ENCODE data around the gene LYZL1. TPM values are rescaled to one million over a fixed set of nuclear protein-coding genes. Genes with fewer than 3 reads are reported as not detected.

The LYZL1 gene
- total and polyA plus RNA-seq, 9 of the 15 experiments (the other 6 are each of a cell fraction or from before 2014, with no cell fraction given): not detected

DNA sequence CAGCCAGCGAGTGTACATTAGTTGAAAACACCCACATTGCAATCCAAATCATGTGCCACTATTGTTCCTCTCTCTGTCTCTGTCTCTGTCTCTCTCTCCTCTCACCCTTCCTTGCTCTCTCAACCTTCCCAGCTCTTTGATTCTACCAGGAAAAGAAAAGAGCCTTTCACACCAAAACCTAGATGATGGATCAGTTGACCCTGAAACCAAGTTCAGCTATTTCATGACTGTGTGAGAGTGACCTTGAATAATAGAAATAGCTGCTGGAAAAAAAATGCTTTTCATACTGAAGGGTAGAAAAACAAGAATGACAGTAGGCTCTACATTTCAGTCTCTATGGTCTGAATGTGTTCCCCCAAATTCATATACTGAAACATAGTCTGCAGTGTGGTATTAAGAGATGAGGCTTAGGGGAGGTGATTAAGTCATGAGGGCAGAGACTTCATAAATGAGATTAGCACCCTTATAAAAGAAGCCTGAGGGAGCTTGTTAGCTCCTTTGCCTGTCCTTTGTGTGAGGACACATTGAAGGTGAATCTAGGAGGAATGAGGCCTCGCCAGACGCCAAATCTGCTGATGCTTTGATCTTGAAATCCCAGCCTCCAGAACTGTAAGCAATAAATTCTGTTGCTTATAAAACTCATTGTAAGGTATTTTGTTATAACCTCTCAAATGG, 65.2 kb downstream of the LYZL1 start (continued):
- TF ChIP-seq, protein P1, sequence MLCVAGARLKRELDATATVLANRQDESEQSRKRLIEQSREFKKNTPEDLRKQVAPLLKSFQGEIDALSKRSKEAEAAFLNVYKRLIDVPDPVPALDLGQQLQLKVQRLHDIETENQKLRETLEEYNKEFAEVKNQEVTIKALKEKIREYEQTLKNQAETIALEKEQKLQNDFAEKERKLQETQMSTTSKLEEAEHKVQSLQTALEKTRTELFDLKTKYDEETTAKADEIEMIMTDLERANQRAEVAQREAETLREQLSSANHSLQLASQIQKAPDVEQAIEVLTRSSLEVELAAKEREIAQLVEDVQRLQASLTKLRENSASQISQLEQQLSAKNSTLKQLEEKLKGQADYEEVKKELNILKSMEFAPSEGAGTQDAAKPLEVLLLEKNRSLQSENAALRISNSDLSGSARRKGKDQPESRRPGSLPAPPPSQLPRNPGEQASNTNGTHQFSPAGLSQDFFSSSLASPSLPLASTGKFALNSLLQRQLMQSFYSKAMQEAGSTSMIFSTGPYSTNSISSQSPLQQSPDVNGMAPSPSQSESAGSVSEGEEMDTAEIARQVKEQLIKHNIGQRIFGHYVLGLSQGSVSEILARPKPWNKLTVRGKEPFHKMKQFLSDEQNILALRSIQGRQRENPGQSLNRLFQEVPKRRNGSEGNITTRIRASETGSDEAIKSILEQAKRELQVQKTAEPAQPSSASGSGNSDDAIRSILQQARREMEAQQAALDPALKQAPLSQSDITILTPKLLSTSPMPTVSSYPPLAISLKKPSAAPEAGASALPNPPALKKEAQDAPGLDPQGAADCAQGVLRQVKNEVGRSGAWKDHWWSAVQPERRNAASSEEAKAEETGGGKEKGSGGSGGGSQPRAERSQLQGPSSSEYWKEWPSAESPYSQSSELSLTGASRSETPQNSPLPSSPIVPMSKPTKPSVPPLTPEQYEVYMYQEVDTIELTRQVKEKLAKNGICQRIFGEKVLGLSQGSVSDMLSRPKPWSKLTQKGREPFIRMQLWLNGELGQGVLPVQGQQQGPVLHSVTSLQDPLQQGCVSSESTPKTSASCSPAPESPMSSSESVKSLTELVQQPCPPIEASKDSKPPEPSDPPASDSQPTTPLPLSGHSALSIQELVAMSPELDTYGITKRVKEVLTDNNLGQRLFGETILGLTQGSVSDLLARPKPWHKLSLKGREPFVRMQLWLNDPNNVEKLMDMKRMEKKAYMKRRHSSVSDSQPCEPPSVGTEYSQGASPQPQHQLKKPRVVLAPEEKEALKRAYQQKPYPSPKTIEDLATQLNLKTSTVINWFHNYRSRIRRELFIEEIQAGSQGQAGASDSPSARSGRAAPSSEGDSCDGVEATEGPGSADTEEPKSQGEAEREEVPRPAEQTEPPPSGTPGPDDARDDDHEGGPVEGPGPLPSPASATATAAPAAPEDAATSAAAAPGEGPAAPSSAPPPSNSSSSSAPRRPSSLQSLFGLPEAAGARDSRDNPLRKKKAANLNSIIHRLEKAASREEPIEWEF (CRISPR knock-in tag; IDR thresholded peaks at IDR 0.05): no peak
- no peak for TF ChIP-seq CEBPG (CRISPR knock-in tag; IDR thresholded peaks at IDR 0.05)
- no peak for TF ChIP-seq CEBPG (tag; conservative IDR thresholded peaks at IDR 0.05 in 1 of 2, IDR thresholded peaks at IDR 0.05 in 1 of 2)
- TF ChIP-seq, protein P2, sequence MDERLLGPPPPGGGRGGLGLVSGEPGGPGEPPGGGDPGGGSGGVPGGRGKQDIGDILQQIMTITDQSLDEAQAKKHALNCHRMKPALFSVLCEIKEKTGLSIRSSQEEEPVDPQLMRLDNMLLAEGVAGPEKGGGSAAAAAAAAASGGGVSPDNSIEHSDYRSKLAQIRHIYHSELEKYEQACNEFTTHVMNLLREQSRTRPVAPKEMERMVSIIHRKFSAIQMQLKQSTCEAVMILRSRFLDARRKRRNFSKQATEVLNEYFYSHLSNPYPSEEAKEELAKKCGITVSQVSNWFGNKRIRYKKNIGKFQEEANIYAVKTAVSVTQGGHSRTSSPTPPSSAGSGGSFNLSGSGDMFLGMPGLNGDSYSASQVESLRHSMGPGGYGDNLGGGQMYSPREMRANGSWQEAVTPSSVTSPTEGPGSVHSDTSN (CRISPR knock-in tag; IDR thresholded peaks at IDR 0.05; ENCODE audit: low read depth): no peak
- TF ChIP-seq, protein P2 (tag; conservative IDR thresholded peaks at IDR 0.05; ENCODE audit: low read depth): no peak
- TF ChIP-seq, protein P3, sequence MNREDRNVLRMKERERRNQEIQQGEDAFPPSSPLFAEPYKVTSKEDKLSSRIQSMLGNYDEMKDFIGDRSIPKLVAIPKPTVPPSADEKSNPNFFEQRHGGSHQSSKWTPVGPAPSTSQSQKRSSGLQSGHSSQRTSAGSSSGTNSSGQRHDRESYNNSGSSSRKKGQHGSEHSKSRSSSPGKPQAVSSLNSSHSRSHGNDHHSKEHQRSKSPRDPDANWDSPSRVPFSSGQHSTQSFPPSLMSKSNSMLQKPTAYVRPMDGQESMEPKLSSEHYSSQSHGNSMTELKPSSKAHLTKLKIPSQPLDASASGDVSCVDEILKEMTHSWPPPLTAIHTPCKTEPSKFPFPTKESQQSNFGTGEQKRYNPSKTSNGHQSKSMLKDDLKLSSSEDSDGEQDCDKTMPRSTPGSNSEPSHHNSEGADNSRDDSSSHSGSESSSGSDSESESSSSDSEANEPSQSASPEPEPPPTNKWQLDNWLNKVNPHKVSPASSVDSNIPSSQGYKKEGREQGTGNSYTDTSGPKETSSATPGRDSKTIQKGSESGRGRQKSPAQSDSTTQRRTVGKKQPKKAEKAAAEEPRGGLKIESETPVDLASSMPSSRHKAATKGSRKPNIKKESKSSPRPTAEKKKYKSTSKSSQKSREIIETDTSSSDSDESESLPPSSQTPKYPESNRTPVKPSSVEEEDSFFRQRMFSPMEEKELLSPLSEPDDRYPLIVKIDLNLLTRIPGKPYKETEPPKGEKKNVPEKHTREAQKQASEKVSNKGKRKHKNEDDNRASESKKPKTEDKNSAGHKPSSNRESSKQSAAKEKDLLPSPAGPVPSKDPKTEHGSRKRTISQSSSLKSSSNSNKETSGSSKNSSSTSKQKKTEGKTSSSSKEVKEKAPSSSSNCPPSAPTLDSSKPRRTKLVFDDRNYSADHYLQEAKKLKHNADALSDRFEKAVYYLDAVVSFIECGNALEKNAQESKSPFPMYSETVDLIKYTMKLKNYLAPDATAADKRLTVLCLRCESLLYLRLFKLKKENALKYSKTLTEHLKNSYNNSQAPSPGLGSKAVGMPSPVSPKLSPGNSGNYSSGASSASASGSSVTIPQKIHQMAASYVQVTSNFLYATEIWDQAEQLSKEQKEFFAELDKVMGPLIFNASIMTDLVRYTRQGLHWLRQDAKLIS (CRISPR knock-in tag; IDR thresholded peaks at IDR 0.05): no peak
- TF ChIP-seq, protein P4, sequence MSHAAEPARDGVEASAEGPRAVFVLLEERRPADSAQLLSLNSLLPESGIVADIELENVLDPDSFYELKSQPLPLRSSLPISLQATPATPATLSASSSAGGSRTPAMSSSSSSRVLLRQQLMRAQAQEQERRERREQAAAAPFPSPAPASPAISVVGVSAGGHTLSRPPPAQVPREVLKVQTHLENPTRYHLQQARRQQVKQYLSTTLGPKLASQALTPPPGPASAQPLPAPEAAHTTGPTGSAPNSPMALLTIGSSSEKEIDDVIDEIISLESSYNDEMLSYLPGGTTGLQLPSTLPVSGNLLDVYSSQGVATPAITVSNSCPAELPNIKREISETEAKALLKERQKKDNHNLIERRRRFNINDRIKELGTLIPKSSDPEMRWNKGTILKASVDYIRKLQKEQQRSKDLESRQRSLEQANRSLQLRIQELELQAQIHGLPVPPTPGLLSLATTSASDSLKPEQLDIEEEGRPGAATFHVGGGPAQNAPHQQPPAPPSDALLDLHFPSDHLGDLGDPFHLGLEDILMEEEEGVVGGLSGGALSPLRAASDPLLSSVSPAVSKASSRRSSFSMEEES (CRISPR knock-in tag; IDR thresholded peaks at IDR 0.05): no peak
- TF ChIP-seq ZBTB1 (CRISPR knock-in tag; IDR thresholded peaks at IDR 0.05; ENCODE audit: borderline replicate concordance, low read depth): no peak
- no peak for TF ChIP-seq BMI1 (IDR thresholded peaks at IDR 0.05; ENCODE audit: low read length)
- TF ChIP-seq, protein P5, sequence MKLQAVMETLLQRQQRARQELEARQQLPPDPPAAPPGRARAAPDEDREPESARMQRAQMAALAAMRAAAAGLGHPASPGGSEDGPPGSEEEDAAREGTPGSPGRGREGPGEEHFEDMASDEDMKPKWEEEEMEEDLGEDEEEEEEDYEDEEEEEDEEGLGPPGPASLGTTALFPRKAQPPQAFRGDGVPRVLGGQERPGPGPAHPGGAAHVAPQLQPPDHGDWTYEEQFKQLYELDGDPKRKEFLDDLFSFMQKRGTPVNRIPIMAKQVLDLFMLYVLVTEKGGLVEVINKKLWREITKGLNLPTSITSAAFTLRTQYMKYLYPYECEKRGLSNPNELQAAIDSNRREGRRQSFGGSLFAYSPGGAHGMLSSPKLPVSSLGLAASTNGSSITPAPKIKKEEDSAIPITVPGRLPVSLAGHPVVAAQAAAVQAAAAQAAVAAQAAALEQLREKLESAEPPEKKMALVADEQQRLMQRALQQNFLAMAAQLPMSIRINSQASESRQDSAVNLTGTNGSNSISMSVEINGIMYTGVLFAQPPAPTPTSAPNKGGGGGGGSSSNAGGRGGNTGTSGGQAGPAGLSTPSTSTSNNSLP (IDR thresholded peaks at IDR 0.05; ENCODE audit: borderline replicate concordance, low read depth, low read length): no peak
- TF ChIP-seq ZNF133 (CRISPR knock-in tag; IDR thresholded peaks at IDR 0.05): no peak
